Hepatocyte (in vitro differentiated cells): Measurements from ENCODE around the gene LRRK1.

Experiments
- EZH2 ChIP-seq: fragments of 200-600 bp; sonication (generic); IDR thresholded peaks from 2 replicates; pipeline ENCODE4 v1.6.1; 2016; ENCODE audit warnings: antibody characterized with exemption, mild to moderate bottlenecking, borderline replicate concordance
- TF ChIP-seq, protein P1 (sequence below): fragments of 200-600 bp; sonication (generic); IDR thresholded peaks from 2 replicates; pipeline ENCODE4 v1.5.1; 2016; ENCODE audit warnings: antibody characterized with exemption, mild to moderate bottlenecking; ENCODE audit not compliant: poor library complexity

- TF ChIP-seq, protein P1, sequence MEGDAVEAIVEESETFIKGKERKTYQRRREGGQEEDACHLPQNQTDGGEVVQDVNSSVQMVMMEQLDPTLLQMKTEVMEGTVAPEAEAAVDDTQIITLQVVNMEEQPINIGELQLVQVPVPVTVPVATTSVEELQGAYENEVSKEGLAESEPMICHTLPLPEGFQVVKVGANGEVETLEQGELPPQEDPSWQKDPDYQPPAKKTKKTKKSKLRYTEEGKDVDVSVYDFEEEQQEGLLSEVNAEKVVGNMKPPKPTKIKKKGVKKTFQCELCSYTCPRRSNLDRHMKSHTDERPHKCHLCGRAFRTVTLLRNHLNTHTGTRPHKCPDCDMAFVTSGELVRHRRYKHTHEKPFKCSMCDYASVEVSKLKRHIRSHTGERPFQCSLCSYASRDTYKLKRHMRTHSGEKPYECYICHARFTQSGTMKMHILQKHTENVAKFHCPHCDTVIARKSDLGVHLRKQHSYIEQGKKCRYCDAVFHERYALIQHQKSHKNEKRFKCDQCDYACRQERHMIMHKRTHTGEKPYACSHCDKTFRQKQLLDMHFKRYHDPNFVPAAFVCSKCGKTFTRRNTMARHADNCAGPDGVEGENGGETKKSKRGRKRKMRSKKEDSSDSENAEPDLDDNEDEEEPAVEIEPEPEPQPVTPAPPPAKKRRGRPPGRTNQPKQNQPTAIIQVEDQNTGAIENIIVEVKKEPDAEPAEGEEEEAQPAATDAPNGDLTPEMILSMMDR, result no peak
- no peak for TF ChIP-seq EZH2
Measured at GRCh38 chr15:101101676-101102075, 182.5 kb downstream of the LRRK1 start.
